ENCODE data around the gene ADM.

ADM gene

GRCh38 chr11:10291801-10292638, 12.9 kb upstream of the ADM start:
- H3K4me3 ChIP-seq (ENCODE audit: low read depth, low read length) = peak overlapping the region; percentile 64; the same call in 1 of the 2 replicates
- TF ChIP-seq CTCF (IDR thresholded peaks at IDR 0.05; ENCODE audit: low read depth, low read length) = no peak

GRCh38 chr11:10293423-10294289, 11.2 kb upstream of the ADM start, which contains the start of gene SBF2:
Gene SBF2 (minus strand): TSS chr11:10294219. CDS start chr11:10294069, 150 bp downstream.
- peak within 1 kb of the TSS; percentile 64 for H3K4me3 ChIP-seq (ENCODE audit: low read depth, low read length)
- no peak for TF ChIP-seq CTCF (IDR thresholded peaks at IDR 0.05; ENCODE audit: low read depth, low read length)

GRCh38 chr11:10294290-10294953, 10.5 kb upstream of the ADM start:
- peak overlapping the region; percentile 64 for H3K4me3 ChIP-seq (ENCODE audit: low read depth, low read length)
- no peak for TF ChIP-seq CTCF (IDR thresholded peaks at IDR 0.05; ENCODE audit: low read depth, low read length)

- TF ChIP-seq CTCF (IDR thresholded peaks at IDR 0.05; ENCODE audit: low read depth, low read length) = no peak
- peak overlapping the region; percentile 64 for H3K4me3 ChIP-seq (ENCODE audit: low read depth, low read length)
Observed at GRCh38 chr11:10295064-10295901, 9.6 kb upstream of the ADM start.

- TF ChIP-seq CTCF (IDR thresholded peaks at IDR 0.05; ENCODE audit: low read depth, low read length) = peak; percentile 25
- no peak overlapping the region for H3K4me3 ChIP-seq (ENCODE audit: low read depth, low read length)
Observed at GRCh38 chr11:10298342-10298741, 6.5 kb upstream of the ADM start.

GRCh38 chr11:10301656-10302358, 3.1 kb upstream of the ADM start:
- no peak for TF ChIP-seq CTCF (IDR thresholded peaks at IDR 0.05; ENCODE audit: low read depth, low read length)

More at GRCh38 chr11:10301656-10302358, 3.1 kb upstream of the ADM start:
- peak overlapping the region; percentile 100 for H3K4me3 ChIP-seq (ENCODE audit: low read depth, low read length)

Measured in WI38 (cell line).